Liver (tissue), 3 donors: ENCODE data around the gene RIIAD1.

Experiments
- ATF3 ChIP-seq: IDR thresholded peaks from 2 replicates; pipeline ENCODE4 v1.6.1; 2016; ENCODE audit warnings: antibody characterized with exemption
- CTCF ChIP-seq: fragments of 150-350 bp; IDR thresholded peaks from 2 replicates; pipeline ENCODE4 v1.5.1; 2017; ENCODE audit warnings: improper control_type of control experiment, low read depth, low read length; ENCODE audit not compliant: missing input control
- EGR1 ChIP-seq, 2 donors: IDR thresholded peaks; 2 replicates each; pipeline ENCODE4 v1.6.1; 2016 to 2018; ENCODE audit warnings: antibody characterized with exemption in 2 of 2, low read depth in 2 of 2
- FOXA1 ChIP-seq: IDR thresholded peaks from 2 replicates; pipeline ENCODE4 v1.6.1; 2016; ENCODE audit warnings: antibody characterized with exemption
- GABPA ChIP-seq, 2 donors: IDR thresholded peaks in 1 of 2; conservative IDR thresholded peaks in 1 of 2; 2 replicates each; pipeline ENCODE4 v1.6.1; 2016; ENCODE audit warnings: antibody characterized with exemption in 2 of 2, mild to moderate bottlenecking in 1 of 2, moderate library complexity in 1 of 2
- JUND ChIP-seq, 2 donors: IDR thresholded peaks; 2 replicates each; pipeline ENCODE4 v1.6.1; 2016; ENCODE audit warnings: antibody characterized with exemption in 2 of 2
- MAX ChIP-seq: IDR thresholded peaks from 2 replicates; pipeline ENCODE4 v1.6.1; 2016; ENCODE audit warnings: antibody characterized with exemption
- RAD21 ChIP-seq, 2 donors: IDR thresholded peaks; 2 replicates each; pipeline ENCODE4 v1.6.1; 2016; ENCODE audit warnings: antibody characterized with exemption in 2 of 2, mild to moderate bottlenecking in 2 of 2
- REST ChIP-seq: IDR thresholded peaks from 2 replicates; pipeline ENCODE4 v1.6.1; 2016; ENCODE audit warnings: antibody characterized with exemption, mild to moderate bottlenecking
- RXRA ChIP-seq, 2 donors: IDR thresholded peaks; 2 replicates each; pipeline ENCODE4 v1.6.1; 2017 to 2018; ENCODE audit warnings: antibody characterized with exemption in 2 of 2, mild to moderate bottlenecking in 1 of 2
- SP1 ChIP-seq: IDR thresholded peaks from 2 replicates; pipeline ENCODE4 v1.6.1; 2018; ENCODE audit warnings: antibody characterized with exemption, mild to moderate bottlenecking
- TAF1 ChIP-seq: conservative IDR thresholded peaks from 2 replicates; pipeline ENCODE4 v1.6.1; 2016; ENCODE audit warnings: antibody characterized with exemption, mild to moderate bottlenecking
- YY1 ChIP-seq: IDR thresholded peaks from 2 replicates; pipeline ENCODE4 v1.6.1; 2016; ENCODE audit warnings: antibody characterized with exemption, mild to moderate bottlenecking
- ZBTB33 ChIP-seq: IDR thresholded peaks from 2 replicates; pipeline ENCODE4 v1.6.1; 2016; ENCODE audit warnings: antibody characterized with exemption
- donor health status: healthy.
- donor health status: healthy.

GRCh38 chr1:151739590-151740355 is 18.5 kb downstream of the RIIAD1 start:
- TF ChIP-seq CTCF (no peak), JUND (IDR thresholded peaks at IDR 0.05) (no peak), ATF3 (peak; percentile 10), RXRA (IDR thresholded peaks at IDR 0.05) (peak in 1 of 2 donors; percentile 19), REST (no peak), FOXA1 (no peak), GABPA (IDR thresholded peaks at IDR 0.05 in 1 of 2, conservative IDR thresholded peaks at IDR 0.05 in 1 of 2) (no peak), ZBTB33 (no peak), MAX (no peak), SP1 (no peak), TAF1 (no peak), YY1 (no peak), RAD21 (IDR thresholded peaks at IDR 0.05) (peak; percentile 44 to 50), EGR1 (IDR thresholded peaks at IDR 0.05; ENCODE audit: low read depth in 2 of 2) (no peak)
